ENCODE measurements around the gene C1orf226. TPM values are rescaled to one million over a fixed set of nuclear protein-coding genes. Genes with fewer than 3 reads are reported as not detected.

C1orf226 gene
- total RNA-seq, 3 donors from 2014 or later = 0.10 to 0.11 TPM; not detected in 1

DNA sequence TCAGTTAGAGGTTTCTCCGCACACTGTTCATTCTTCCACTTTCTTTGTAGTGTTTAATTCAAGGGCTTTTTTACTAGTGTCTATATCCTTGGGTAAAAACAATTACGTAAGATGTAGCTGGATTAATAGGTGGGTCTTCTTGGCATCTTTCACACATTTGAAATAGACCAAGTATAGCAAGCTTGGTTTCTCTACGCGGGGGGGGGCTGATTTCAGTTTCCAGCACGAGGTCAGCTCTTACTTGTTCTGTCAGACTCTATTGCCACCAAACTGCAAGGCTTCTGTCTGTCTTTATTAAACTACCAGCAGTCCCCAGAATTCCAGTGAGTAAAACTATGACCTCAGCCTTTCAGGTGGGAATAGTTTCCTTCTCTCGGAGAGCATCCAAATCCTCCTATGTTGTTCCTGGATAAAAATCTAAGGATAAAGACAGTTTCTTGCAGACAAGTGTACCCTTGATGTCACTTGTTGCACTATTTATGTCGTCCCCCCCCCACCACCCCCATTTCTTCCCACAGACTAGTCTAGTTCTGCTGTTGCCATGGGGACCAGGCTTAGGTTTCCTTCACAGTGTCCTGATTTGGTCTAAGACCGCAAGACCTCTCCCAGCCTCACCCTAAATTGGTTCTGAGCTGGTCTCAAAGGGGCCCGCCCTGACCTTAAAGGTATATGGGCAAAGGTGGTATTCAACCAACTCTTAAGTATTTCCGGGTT, 21.8 kb upstream of the C1orf226 start:
- H3K9me3 Mint-ChIP-seq = no peaks in the 10 kb centered on the region
- H3K36me3 Mint-ChIP-seq (ENCODE audit: insufficient read depth) = no peaks in the 10 kb centered on the region
- peaks cover 10% of the 10 kb centered on the region for H3K27me3 Mint-ChIP-seq (ENCODE audit: low read depth)
- no peak overlapping the region for H3K4me3 Mint-ChIP-seq
- no peaks in the 10 kb centered on the region for H3K4me1 Mint-ChIP-seq (ENCODE audit: low read depth)
- ATAC-seq (no peak), DNase-seq (no peak)

DNA sequence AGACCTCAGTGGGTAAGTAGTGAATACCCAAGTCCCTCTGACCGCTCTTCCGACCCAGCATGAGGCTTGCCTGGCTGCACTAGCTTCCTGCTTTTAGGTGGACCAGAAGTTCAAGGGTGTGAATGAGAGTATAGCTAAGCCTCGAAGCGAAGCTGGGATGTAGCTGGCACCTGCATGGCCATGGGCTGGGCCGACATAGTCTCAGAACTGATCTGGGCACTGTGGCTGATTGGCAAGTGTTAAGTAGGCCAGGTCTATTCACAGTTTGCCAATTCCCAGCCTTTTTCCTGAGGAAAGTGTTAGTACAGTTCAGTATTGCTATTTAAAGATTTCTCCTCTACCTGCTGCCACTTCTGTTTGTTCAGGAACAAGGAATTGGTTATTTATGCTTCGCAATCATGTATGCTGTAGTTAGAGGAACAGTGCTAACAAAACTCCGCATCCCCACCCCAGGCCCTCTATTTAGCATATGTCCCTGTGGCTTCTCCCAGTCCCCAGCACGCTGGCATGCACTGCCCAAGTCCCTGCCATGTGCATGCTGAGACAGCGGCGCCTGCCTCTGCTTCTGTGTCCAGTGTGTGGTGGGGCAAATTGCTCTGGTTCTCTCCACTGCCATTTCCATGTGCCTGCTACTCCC, 21.2 kb upstream of the C1orf226 start:
- Mint-ChIP-seq H3K4me3 (no peak overlapping the region), H3K27me3 (ENCODE audit: low read depth) (peaks cover 12% of the 10 kb centered on the region), H3K4me1 (ENCODE audit: low read depth) (no peaks in the 10 kb centered on the region), H3K9me3 (no peaks in the 10 kb centered on the region), H3K36me3 (ENCODE audit: insufficient read depth) (no peaks in the 10 kb centered on the region)
- DNase-seq = no peak
- no peak for ATAC-seq

DNA sequence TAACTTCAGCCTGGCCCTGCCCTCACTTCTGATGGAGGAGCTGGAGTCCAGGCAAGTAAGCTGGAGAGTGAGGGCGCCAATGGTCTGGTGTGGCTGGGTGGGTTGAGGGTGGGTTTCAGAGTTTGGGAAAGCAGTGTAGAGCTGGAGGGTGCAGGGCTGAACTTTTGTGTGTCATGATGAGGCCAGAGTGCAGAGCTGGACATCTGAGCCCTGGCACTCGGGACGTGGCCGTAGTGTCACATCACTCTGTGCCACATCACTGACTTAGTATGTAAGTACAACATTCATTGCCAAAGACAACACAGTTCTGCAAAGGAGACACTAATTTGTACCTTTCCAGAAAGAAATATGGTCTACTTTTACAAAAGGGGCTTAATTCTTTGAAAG, 20.7 kb upstream of the C1orf226 start:
- ATAC-seq (no peak), DNase-seq (no peak)
- Mint-ChIP-seq H3K4me1 (ENCODE audit: low read depth) (no peaks in the 10 kb centered on the region), H3K9me3 (no peaks in the 10 kb centered on the region), H3K36me3 (ENCODE audit: insufficient read depth) (no peaks in the 10 kb centered on the region), H3K27me3 (ENCODE audit: low read depth) (peaks cover 13% of the 10 kb centered on the region), H3K4me3 (no peak overlapping the region)

DNA sequence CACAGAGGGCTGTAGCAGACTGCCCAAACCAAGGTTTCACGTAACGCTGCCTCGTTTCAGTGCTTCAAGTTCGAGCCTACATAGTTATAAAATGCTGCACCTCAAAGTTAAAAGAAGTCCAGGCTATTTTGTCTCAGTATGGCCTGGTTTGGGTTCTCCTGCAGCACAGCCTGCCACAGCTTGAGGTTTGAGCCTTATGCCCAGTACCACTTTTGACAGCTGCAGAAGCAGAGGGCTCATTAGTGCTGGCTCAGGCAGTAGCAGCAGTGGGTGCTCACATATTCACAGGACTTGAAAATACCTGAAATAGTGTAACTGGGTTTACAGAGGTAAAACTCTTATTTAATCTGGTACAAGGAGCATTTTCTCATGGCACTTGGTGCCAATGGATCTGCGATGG, 20.2 kb upstream of the C1orf226 start:
- no peak for ATAC-seq
- Mint-ChIP-seq H3K27me3 (ENCODE audit: low read depth) (peaks cover 15% of the 10 kb centered on the region), H3K36me3 (ENCODE audit: insufficient read depth) (no peaks in the 10 kb centered on the region), H3K4me3 (no peak overlapping the region), H3K4me1 (ENCODE audit: low read depth) (no peaks in the 10 kb centered on the region), H3K9me3 (no peaks in the 10 kb centered on the region)
- no peak for DNase-seq

DNA sequence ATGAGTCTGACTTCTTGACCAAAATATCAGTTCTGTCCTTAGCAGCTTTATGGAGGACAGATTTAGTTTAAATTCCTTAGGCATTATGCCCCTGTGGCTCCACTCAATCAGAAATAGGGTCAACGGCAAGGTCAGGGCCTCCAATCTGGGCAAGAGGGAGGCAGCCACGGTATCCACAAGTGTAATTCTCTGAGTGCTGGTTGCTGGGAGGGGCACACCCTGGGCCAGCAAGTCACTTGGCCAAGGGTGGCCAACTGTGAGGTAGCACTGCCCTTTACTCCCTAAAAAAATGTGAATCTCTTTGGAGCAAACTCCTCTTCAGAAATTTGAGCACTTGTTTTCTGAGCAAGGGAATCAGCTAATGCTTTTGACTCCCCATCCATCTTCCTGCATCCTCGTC, 17.7 kb upstream of the C1orf226 start:
- no peak for ATAC-seq

DNA sequence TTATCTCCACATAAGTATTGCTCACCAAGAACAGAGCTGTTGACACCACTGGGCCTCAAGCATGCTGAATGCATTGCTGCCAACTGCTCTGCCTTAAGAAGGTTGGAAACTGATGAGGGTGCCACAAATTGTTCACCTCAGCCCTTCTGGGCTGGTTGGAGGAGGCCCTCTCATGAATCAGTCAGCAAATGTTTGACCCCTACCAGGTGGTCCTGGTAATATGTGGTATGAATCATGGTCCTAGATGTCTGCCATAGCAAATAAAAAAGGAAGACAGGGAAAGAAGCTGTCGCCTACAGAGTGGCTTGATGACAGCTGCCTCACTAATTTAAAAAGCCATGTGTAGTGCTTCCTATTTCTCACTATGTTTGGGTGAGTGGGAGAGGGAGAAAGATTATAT, 17.0 kb upstream of the C1orf226 start:
- H3K27me3 Mint-ChIP-seq (ENCODE audit: low read depth) = peaks cover 9% of the 10 kb centered on the region
- H3K9me3 Mint-ChIP-seq = no peaks in the 10 kb centered on the region
- no peaks in the 10 kb centered on the region for H3K4me1 Mint-ChIP-seq (ENCODE audit: low read depth)
- ATAC-seq = no peak
- H3K36me3 Mint-ChIP-seq (ENCODE audit: insufficient read depth) = no peaks in the 10 kb centered on the region
- H3K4me3 Mint-ChIP-seq = no peak overlapping the region
- DNase-seq = no peak

More for the DNA sequence above, 17.7 kb upstream of the C1orf226 start:
- Mint-ChIP-seq H3K9me3 (no peaks in the 10 kb centered on the region), H3K27me3 (ENCODE audit: low read depth) (peaks cover 9% of the 10 kb centered on the region), H3K4me1 (ENCODE audit: low read depth) (no peaks in the 10 kb centered on the region), H3K4me3 (no peak overlapping the region), H3K36me3 (ENCODE audit: insufficient read depth) (no peaks in the 10 kb centered on the region)
- no peak for DNase-seq

DNA sequence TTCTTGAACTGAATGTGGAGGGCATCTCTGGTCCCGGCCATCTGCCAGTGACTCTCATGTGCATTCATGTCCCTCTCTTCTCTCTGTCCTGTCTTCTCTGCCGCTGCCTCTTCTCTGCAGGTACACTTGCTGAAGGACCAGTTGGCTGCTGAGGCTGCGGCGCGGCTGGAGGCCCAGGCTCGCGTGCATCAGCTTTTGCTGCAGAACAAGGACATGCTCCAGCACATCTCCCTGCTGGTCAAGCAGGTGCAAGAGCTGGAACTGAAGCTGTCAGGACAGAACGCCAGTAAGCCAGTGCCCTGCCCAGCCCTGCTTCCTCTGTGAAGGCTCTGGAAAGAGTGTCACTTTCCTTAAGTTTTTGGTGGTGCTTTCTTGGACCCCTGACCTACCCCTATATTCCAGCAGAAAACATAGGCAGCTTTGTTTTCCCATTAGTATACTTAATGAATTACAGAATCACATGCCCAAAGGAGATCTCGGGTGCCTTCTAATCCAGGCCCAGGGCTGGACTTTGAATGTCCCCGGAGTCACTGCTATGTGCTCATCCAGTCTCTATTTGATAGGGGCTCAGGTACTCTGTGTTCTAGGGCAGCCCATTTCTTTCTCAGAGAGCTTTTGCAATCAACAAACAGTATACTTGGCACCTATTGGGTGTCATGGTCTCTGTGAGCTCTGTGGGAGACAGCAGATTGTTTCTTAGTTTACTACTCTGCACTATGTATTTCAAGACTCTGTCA, 16.1 kb upstream of the C1orf226 start:
- Mint-ChIP-seq H3K9me3 (no peaks in the 10 kb centered on the region), H3K27me3 (ENCODE audit: low read depth) (peaks cover 9% of the 10 kb centered on the region), H3K4me1 (ENCODE audit: low read depth) (no peaks in the 10 kb centered on the region), H3K36me3 (ENCODE audit: insufficient read depth) (no peaks in the 10 kb centered on the region), H3K4me3 (no peak overlapping the region)
- ATAC-seq (no peak), DNase-seq (no peak)

DNA sequence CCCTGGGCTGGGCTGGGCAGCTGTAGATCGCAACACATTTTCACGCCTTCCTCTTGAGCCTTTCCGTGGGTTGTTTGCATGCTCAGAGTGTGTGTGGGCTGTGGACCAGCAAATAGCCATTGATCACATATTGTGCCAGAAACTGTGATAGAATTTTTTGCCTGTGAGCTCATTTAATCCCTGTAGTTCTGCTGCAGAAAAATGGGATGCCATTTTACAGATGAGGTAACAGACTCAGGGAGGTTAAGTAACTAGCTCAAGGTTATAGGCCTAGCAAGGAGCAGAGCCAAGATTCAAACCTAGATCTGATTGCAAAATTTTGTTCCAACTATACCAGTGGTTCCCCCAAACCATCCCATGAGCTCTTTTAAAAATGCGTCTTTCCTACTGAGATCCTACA, 15.4 kb upstream of the C1orf226 start:
- H3K4me1 Mint-ChIP-seq (ENCODE audit: low read depth) = no peaks in the 10 kb centered on the region
- H3K9me3 Mint-ChIP-seq = no peaks in the 10 kb centered on the region
- no peaks in the 10 kb centered on the region for H3K36me3 Mint-ChIP-seq (ENCODE audit: insufficient read depth)
- no peak overlapping the region for H3K4me3 Mint-ChIP-seq
- ATAC-seq (no peak), DNase-seq (no peak)
- peaks cover 9% of the 10 kb centered on the region for H3K27me3 Mint-ChIP-seq (ENCODE audit: low read depth)

DNA sequence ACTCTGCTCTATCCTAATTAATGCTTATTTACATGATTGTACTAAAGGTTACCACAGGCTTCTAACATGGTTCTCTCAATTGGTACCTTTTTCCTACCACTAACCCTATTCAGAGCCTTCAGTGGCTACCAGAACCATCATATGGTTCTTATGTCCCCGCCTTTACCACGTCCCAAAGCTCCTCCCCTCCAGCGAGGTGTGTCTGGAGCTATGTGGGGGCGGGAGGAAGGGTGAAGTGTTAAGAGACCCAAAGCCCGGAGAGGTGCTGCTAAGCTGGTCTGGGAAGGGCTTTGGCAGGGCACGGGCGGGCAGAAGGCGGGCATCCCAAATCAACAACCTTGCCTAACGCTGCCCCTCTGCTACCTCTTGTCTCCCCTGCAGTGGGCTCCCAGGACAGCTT, 14.9 kb upstream of the C1orf226 start:
- ATAC-seq = no peak

DNA sequence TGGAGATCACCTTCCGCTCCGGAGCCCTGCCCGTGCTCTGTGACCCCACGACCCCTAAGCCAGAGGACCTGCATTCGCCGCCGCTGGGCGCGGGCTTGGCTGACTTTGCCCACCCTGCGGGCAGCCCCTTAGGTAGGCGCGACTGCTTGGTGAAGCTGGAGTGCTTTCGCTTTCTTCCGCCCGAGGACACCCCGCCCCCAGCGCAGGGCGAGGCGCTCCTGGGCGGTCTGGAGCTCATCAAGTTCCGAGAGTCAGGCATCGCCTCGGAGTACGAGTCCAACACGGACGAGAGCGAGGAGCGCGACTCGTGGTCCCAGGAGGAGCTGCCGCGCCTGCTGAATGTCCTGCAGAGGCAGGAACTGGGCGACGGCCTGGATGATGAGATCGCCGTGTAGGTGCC, 14.5 kb upstream of the C1orf226 start:
- H3K36me3 Mint-ChIP-seq (ENCODE audit: insufficient read depth) = no peaks in the 10 kb centered on the region
- H3K4me1 Mint-ChIP-seq (ENCODE audit: low read depth) = no peaks in the 10 kb centered on the region
- H3K9me3 Mint-ChIP-seq = no peaks in the 10 kb centered on the region
- H3K4me3 Mint-ChIP-seq = no peak overlapping the region
- ATAC-seq (no peak), DNase-seq (no peak)
- H3K27me3 Mint-ChIP-seq (ENCODE audit: low read depth) = peaks cover 9% of the 10 kb centered on the region

More for the DNA sequence above, 14.9 kb upstream of the C1orf226 start:
- Mint-ChIP-seq H3K36me3 (ENCODE audit: insufficient read depth) (no peaks in the 10 kb centered on the region), H3K4me3 (no peak overlapping the region), H3K4me1 (ENCODE audit: low read depth) (no peaks in the 10 kb centered on the region), H3K9me3 (no peaks in the 10 kb centered on the region), H3K27me3 (ENCODE audit: low read depth) (peaks cover 9% of the 10 kb centered on the region)
- no peak for DNase-seq

DNA sequence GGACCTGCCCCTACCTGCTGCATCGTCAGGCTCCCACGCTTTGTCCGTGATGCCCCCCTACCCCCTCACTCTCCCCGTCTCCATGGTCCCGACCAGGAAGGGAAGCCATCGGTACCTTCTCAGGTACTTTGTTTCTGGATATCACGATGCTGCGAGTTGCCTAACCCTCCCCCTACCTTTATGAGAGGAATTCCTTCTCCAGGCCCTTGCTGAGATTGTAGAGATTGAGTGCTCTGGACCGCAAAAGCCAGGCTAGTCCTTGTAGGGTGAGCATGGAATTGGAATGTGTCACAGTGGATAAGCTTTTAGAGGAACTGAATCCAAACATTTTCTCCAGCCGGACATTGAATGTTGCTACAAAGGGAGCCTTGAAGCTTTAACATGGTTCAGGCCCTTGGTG, 13.8 kb upstream of the C1orf226 start:
- H3K36me3 Mint-ChIP-seq (ENCODE audit: insufficient read depth) = no peaks in the 10 kb centered on the region

DNA sequence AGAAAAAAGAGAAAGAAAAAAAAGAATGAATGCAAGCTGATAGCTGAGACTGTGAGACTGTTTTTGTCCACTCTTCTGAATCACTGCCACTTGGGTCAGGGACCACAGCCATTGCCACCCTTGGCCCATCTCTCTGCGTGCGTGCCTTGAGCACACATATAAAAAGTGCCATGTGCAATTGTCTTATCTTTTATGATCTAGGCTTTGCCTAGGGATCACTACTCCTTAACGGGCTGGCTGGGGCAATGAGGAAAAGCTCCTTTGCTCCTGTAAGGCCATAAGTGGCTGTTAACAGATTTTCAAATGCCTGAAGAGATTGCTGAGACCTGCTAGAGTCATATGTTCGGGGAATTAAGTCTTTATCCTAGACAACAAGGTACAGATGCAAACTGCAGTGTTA, 13.1 kb upstream of the C1orf226 start:
- H3K4me3 Mint-ChIP-seq = no peak overlapping the region
- H3K9me3 Mint-ChIP-seq = no peaks in the 10 kb centered on the region
- ATAC-seq (no peak), DNase-seq (no peak)
- peaks cover 9% of the 10 kb centered on the region for H3K27me3 Mint-ChIP-seq (ENCODE audit: low read depth)
- no peaks in the 10 kb centered on the region for H3K4me1 Mint-ChIP-seq (ENCODE audit: low read depth)
- no peaks in the 10 kb centered on the region for H3K36me3 Mint-ChIP-seq (ENCODE audit: insufficient read depth)

More for the DNA sequence above, 13.8 kb upstream of the C1orf226 start:
- Mint-ChIP-seq H3K9me3 (no peaks in the 10 kb centered on the region), H3K4me1 (ENCODE audit: low read depth) (no peaks in the 10 kb centered on the region), H3K27me3 (ENCODE audit: low read depth) (peaks cover 9% of the 10 kb centered on the region), H3K4me3 (no peak overlapping the region)
- DNase-seq (no peak), ATAC-seq (no peak)

DNA sequence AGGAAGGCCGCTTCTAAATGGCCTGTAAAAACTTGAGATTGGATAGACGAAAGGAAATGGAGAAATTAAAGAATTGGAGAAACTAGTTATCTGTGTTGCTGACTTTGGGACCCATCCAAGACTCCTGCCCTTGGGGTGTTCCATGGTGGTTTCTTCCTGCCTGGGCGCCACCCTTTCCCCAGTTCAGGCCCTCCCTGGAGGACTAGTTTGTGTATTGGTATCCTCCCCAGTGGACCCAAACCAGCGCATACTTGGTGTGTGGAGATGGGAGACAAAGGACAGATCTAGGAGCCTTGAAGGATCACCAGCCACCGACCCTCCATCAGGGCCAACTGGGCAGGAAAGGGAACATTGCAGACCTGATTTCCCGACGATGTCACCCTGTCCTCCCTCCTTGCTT, 12.0 kb upstream of the C1orf226 start:
- DNase-seq (no peak), ATAC-seq (no peak)
- H3K27me3 Mint-ChIP-seq (ENCODE audit: low read depth) = peaks cover 9% of the 10 kb centered on the region
- no peaks in the 10 kb centered on the region for H3K4me1 Mint-ChIP-seq (ENCODE audit: low read depth)
- no peak overlapping the region for H3K4me3 Mint-ChIP-seq
- H3K36me3 Mint-ChIP-seq (ENCODE audit: insufficient read depth) = no peaks in the 10 kb centered on the region
- H3K9me3 Mint-ChIP-seq = no peaks in the 10 kb centered on the region

DNA sequence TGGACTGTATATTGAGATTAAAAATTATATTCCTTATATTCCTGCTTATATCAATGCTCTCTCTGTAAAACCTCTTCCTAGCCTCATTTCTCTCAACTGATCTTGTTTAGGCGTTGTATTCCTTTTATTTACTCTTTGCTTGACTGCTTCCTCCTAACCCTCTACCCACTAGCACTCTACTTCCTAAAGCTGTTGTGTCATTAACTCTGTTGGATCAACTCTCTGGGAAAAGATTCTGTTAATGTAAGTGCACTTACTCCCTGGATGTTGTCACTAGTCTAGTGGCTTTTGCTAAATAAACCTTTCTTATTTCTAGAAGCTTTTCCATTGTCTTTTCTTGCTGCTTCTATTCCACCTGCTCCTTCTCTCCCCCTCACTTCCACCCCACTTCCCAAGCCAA, 11.4 kb upstream of the C1orf226 start:
- H3K9me3 Mint-ChIP-seq = no peaks in the 10 kb centered on the region
- H3K27me3 Mint-ChIP-seq (ENCODE audit: low read depth) = peaks cover 9% of the 10 kb centered on the region
- no peak for ATAC-seq

DNA sequence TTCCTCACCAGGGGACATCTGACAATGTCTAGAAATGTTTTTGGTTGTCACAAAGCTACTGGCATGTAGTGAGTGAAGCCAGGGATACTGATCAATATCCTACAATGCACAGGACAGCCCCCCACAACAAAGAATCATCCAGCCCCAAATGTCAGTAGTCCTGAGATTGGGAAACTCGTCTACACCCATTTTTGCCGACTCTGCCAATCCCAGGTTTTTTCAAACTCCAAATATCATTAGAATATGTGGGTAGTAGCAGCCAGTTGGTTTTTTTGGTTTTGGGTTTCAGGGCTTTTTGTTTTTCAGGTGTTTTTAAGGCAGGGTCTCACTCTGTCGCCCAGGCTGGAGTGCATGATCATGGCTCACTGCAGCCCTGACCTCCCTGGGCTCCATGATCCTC, 10.8 kb upstream of the C1orf226 start:
- ATAC-seq (no peak), DNase-seq (no peak)
- Mint-ChIP-seq H3K9me3 (no peaks in the 10 kb centered on the region), H3K4me3 (no peak overlapping the region), H3K36me3 (ENCODE audit: insufficient read depth) (no peaks in the 10 kb centered on the region), H3K27me3 (ENCODE audit: low read depth) (peaks cover 4% of the 10 kb centered on the region), H3K4me1 (ENCODE audit: low read depth) (no peaks in the 10 kb centered on the region)

More for the DNA sequence above, 11.4 kb upstream of the C1orf226 start:
- DNase-seq = no peak
- Mint-ChIP-seq H3K4me3 (no peak overlapping the region), H3K4me1 (ENCODE audit: low read depth) (no peaks in the 10 kb centered on the region), H3K36me3 (ENCODE audit: insufficient read depth) (no peaks in the 10 kb centered on the region)
